Trophoblast cell (in vitro differentiated cells and primary cell): ENCODE results near the gene ADCY5.

Source experiments
- DNase-seq, 2 donors: peaks; one replicate each; pipeline ENCODE4 v3.0.0-alpha.2; 2016
- H2AFZ ChIP-seq: 2 replicates; pipeline ENCODE4 v1.6.1; 2013; ENCODE audit warnings: low read length, moderate library complexity, mild to moderate bottlenecking; ENCODE audit not compliant: insufficient read depth, poor library complexity
- H2AK5ac ChIP-seq: 2 replicates; pipeline ENCODE4 v1.6.1; 2013; ENCODE audit warnings: mild to moderate bottlenecking, low read length
- H2BK120ac ChIP-seq: 2 replicates; pipeline ENCODE4 v1.6.1; 2013; ENCODE audit warnings: low read length, mild to moderate bottlenecking, moderate library complexity; ENCODE audit not compliant: insufficient read depth, poor library complexity
- H2BK12ac ChIP-seq: 2 replicates; pipeline ENCODE4 v1.6.1; 2013; ENCODE audit warnings: mild to moderate bottlenecking, low read length, moderate library complexity
- H2BK5ac ChIP-seq: 2 replicates; pipeline ENCODE4 v1.6.1; 2013; ENCODE audit warnings: low read length, low read depth, moderate library complexity, mild to moderate bottlenecking; ENCODE audit not compliant: poor library complexity
- H3K14ac ChIP-seq: 2 replicates; pipeline ENCODE4 v1.6.1; 2013; ENCODE audit warnings: mild to moderate bottlenecking, low read length
- H3K18ac ChIP-seq: 2 replicates; pipeline ENCODE4 v1.6.1; 2013; ENCODE audit warnings: mild to moderate bottlenecking, low read length
- H3K23ac ChIP-seq: 2 replicates; pipeline ENCODE4 v1.6.1; 2013; ENCODE audit warnings: low read length
- H3K27ac ChIP-seq: 2 replicates; pipeline ENCODE4 v1.5.1; 2013; ENCODE audit warnings: low read depth, mild to moderate bottlenecking, inconsistent platforms, low read length, moderate library complexity
- H3K27me3 ChIP-seq: 2 replicates; pipeline ENCODE4 v1.6.1; 2013; ENCODE audit warnings: inconsistent platforms, mild to moderate bottlenecking, low read length, moderate library complexity; ENCODE audit not compliant: insufficient read depth
- H3K36me3 ChIP-seq, 2 experiments: 1 replicate in 1 of 2; 2 replicates in 1 of 2; pipeline ENCODE4 v1.6.1; 2013; ENCODE audit warnings: low read length in 2 of 2, mild to moderate bottlenecking in 2 of 2, moderate library complexity in 1 of 2; ENCODE audit not compliant: insufficient read depth in 2 of 2, control insufficient read depth in 1 of 2
- H3K4ac ChIP-seq: 2 replicates; pipeline ENCODE4 v1.6.1; 2013; ENCODE audit warnings: low read depth, mild to moderate bottlenecking, low read length, moderate library complexity
- H3K4me1 ChIP-seq, 2 experiments: 1 replicate in 1 of 2; 2 replicates in 1 of 2; pipeline ENCODE4 v1.6.1; 2013; ENCODE audit warnings: low read length in 2 of 2, mild to moderate bottlenecking in 2 of 2, moderate library complexity in 1 of 2; ENCODE audit not compliant: insufficient read depth in 2 of 2, control insufficient read depth in 1 of 2
- H3K4me2 ChIP-seq: 2 replicates; pipeline ENCODE4 v1.6.1; 2013; ENCODE audit warnings: inconsistent platforms, mild to moderate bottlenecking, low read length, moderate library complexity
- H3K4me3 ChIP-seq: 2 replicates; pipeline ENCODE4 v1.5.1; 2013; ENCODE audit warnings: mild to moderate bottlenecking, low read depth, low read length, inconsistent platforms
- H3K79me1 ChIP-seq: one replicate; pipeline ENCODE4 v1.6.1; 2013; ENCODE audit warnings: low read length
- H3K79me2 ChIP-seq: 2 replicates; pipeline ENCODE4 v1.6.1; 2013; ENCODE audit warnings: low read length, mild to moderate bottlenecking; ENCODE audit not compliant: control insufficient read depth, insufficient read depth, poor library complexity
- H3K9ac ChIP-seq: 2 replicates; pipeline ENCODE4 v1.6.1; 2013; ENCODE audit warnings: mild to moderate bottlenecking, low read length
- H3K9me3 ChIP-seq: 2 replicates; pipeline ENCODE4 v1.6.1; 2013; ENCODE audit warnings: low read depth, mild to moderate bottlenecking, control low read depth, inconsistent platforms, low read length; ENCODE audit not compliant: insufficient read depth
- H4K12ac ChIP-seq: 2 replicates; pipeline ENCODE4 v1.6.1; 2013; ENCODE audit warnings: low read depth, mild to moderate bottlenecking, low read length, moderate library complexity
- H4K8ac ChIP-seq: 2 replicates; pipeline ENCODE4 v1.6.1; 2013; ENCODE audit warnings: low read depth, mild to moderate bottlenecking, low read length, moderate library complexity
- H4K91ac ChIP-seq: one replicate; pipeline ENCODE4 v1.6.1; 2013; ENCODE audit warnings: low read depth, mild to moderate bottlenecking, low read length, moderate library complexity
- WGBS: extraction: QIAGEN DNeasy Blood & Tissue Kit; methylation state at CpG from one replicate; pipeline ENCODE4 v1.1.7; 2013; ENCODE audit warnings: missing lambda C conversion rate; ENCODE audit not compliant: insufficient read length, insufficient coverage; ENCODE audit errors: extremely low coverage; 5-methylcytosine and 5-hydroxymethylcytosine counted together

ADCY5 gene

GRCh38 chr3:123279121-123279520 lies 169.8 kb downstream of the ADCY5 start:
- Histone ChIP-seq H3K79me2 (no peaks in the 10 kb centered on the region), H3K4me1 (no peaks in the 10 kb centered on the region), H3K4me3 (no peak overlapping the region), H3K27me3 (no peaks in the 10 kb centered on the region), H3K27ac (no peak overlapping the region), H3K23ac (no peak overlapping the region), H3K9ac (no peak overlapping the region), H3K9me3 (no peaks in the 10 kb centered on the region), H4K91ac (no peak overlapping the region), H2BK12ac (no peak overlapping the region), H4K8ac (no peak overlapping the region), H3K14ac (no peak overlapping the region), H3K4me2 (no peak overlapping the region), H3K36me3 (no peaks in the 10 kb centered on the region), H2BK5ac (no peak overlapping the region), H4K12ac (no peak overlapping the region), H3K4ac (no peak overlapping the region), H2AK5ac (no peak overlapping the region), H2BK120ac (no peak overlapping the region), H3K79me1 (no peaks in the 10 kb centered on the region), H2AFZ (no peak overlapping the region), H3K18ac (no peak overlapping the region)
- DNase-seq, result no peak
- no CpG with 5 or more reads among the region's 7 CpGs for WGBS

- Histone ChIP-seq H4K91ac (no peak overlapping the region), H3K27me3 (no peaks in the 10 kb centered on the region), H3K4me2 (no peak overlapping the region)
These were observed 170.4 kb downstream of the ADCY5 start for GRCh38 chr3:123278446-123278845.

GRCh38 chr3:123277106-123277505 lies 171.8 kb downstream of the ADCY5 start:
- Histone ChIP-seq H2AFZ (no peak overlapping the region), H2BK12ac (no peak overlapping the region), H4K91ac (no peak overlapping the region), H3K23ac (no peak overlapping the region), H3K4ac (no peak overlapping the region), H4K12ac (no peak overlapping the region), H3K14ac (no peak overlapping the region), H4K8ac (no peak overlapping the region), H3K27ac (no peak overlapping the region), H2BK5ac (no peak overlapping the region), H3K18ac (no peak overlapping the region), H3K79me2 (no peaks in the 10 kb centered on the region), H3K79me1 (no peaks in the 10 kb centered on the region), H3K27me3 (no peaks in the 10 kb centered on the region), H3K4me1 (no peaks in the 10 kb centered on the region), H2BK120ac (no peak overlapping the region), H3K4me3 (no peak overlapping the region), H3K36me3 (no peaks in the 10 kb centered on the region), H3K9me3 (no peaks in the 10 kb centered on the region), H3K4me2 (no peak overlapping the region), H2AK5ac (no peak overlapping the region), H3K9ac (no peak overlapping the region)
- no CpG with 5 or more reads among the region's 6 CpGs for WGBS
- DNase-seq, result no peak

More at GRCh38 chr3:123278446-123278845, 170.4 kb downstream of the ADCY5 start:
- no peaks in the 10 kb centered on the region for H3K4me1 ChIP-seq
- no peak overlapping the region for H2AFZ ChIP-seq
- no peak overlapping the region for H2BK120ac ChIP-seq
- no peaks in the 10 kb centered on the region for H3K79me2 ChIP-seq
- no peak overlapping the region for H4K8ac ChIP-seq
- H3K9me3 ChIP-seq, result no peaks in the 10 kb centered on the region
- H3K4ac ChIP-seq, result no peak overlapping the region
- no peak overlapping the region for H3K14ac ChIP-seq
- H3K18ac ChIP-seq, result no peak overlapping the region
- no peak overlapping the region for H4K12ac ChIP-seq
- H3K79me1 ChIP-seq, result no peaks in the 10 kb centered on the region
- no peak overlapping the region for H3K23ac ChIP-seq
- H3K36me3 ChIP-seq, result no peaks in the 10 kb centered on the region
- no peak for DNase-seq
- H3K9ac ChIP-seq, result no peak overlapping the region
- no CpG with 5 or more reads among the region's 5 CpGs for WGBS
- H2BK5ac ChIP-seq, result no peak overlapping the region
- no peak overlapping the region for H3K4me3 ChIP-seq
- no peak overlapping the region for H2BK12ac ChIP-seq
- H2AK5ac ChIP-seq, result no peak overlapping the region
- H3K27ac ChIP-seq, result no peak overlapping the region

GRCh38 chr3:123276346-123277006 lies 172.4 kb downstream of the ADCY5 start:
- H3K23ac ChIP-seq, result no peak overlapping the region
- no peaks in the 10 kb centered on the region for H3K27me3 ChIP-seq
- no peak overlapping the region for H3K27ac ChIP-seq
- H2BK120ac ChIP-seq, result no peak overlapping the region
- H2BK12ac ChIP-seq, result no peak overlapping the region
- H3K9me3 ChIP-seq, result no peaks in the 10 kb centered on the region
- no peak overlapping the region for H3K4me3 ChIP-seq
- H3K9ac ChIP-seq, result no peak overlapping the region
- H3K79me2 ChIP-seq, result no peaks in the 10 kb centered on the region
- H2AK5ac ChIP-seq, result no peak overlapping the region
- no peak overlapping the region for H3K14ac ChIP-seq
- no peak overlapping the region for H4K91ac ChIP-seq
- H2AFZ ChIP-seq, result no peak overlapping the region
- H3K4ac ChIP-seq, result no peak overlapping the region
- no peak overlapping the region for H3K18ac ChIP-seq
- H3K4me2 ChIP-seq, result no peak overlapping the region
- no peak overlapping the region for H4K12ac ChIP-seq
- no peak for DNase-seq
- H3K36me3 ChIP-seq, result no peaks in the 10 kb centered on the region
- no peak overlapping the region for H4K8ac ChIP-seq
- no peaks in the 10 kb centered on the region for H3K4me1 ChIP-seq
- H3K79me1 ChIP-seq, result no peaks in the 10 kb centered on the region
- WGBS, result no CpG with 5 or more reads among the region's 10 CpGs
- H2BK5ac ChIP-seq, result no peak overlapping the region
